CD4-positive, alpha-beta T cell treated with Interleukin-17A for 1 hour (primary cell): ENCODE results near the gene BCKDHB.

Experiments
- DNase-seq: peaks from one replicate; pipeline ENCODE4 v3.0.0-alpha.2; 2020

Gene BCKDHB

DNA sequence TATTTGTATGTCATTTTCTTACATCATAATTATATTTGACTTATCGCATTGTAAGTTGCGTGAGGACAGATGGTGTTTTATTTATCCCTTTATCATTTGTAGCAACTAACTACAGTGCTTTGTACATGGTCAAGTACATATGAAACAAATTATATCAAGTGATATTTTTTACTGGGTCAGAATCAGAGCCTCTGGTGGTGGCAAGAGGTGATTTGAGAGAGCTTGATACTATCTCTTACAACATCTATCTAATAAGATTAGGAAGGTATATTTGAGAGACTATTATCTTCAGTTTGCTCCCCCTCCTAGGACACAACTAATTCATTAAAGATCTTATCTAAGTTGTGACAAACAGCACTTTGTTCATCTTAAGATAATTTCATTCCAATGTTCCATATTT is 47.7 kb downstream of the BCKDHB start:
- DNase-seq: no peak

DNA sequence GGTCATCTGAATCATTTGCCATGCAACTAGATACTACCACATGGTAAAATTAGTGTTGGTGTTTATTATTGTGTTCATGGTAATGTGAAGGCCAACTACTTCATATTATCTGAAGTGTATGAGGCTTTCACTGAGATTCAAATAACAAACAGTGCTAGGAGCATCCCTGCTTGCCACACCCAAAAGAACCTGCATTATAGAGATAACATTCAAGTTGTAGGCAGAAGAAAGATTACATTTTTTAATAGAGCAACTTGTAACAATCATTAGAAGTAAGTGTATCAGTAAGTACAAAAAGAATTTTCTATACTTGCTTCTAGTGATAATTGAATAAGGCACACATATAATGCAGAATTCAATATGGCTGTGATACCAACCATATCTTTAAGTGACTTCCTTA is 49.8 kb downstream of the BCKDHB start:
- no peak for DNase-seq

DNA sequence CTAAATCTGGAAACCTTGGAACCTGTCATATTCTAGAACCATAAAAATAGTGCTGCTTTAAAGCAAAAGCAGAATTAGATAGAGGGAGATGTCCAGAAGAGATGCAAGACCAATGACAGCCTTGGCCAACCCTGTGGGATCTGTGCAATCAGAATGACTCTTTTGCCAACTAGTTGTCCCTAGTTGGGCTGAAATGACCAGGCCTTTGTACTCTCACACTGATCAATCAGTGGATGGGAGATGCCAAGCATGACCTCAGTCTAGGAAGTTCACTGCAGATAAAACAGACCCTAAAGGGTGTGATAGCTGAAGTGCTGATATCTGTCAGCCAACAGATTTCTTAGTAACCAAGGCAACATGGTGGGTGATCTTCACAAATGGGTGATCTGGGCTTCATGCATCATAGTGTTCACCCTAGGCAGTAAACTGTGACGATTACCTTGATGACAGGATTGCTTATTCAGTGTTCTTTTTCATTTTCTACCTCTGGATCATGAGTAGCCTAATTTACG is 52.1 kb downstream of the BCKDHB start:
- DNase-seq: no peak

DNA sequence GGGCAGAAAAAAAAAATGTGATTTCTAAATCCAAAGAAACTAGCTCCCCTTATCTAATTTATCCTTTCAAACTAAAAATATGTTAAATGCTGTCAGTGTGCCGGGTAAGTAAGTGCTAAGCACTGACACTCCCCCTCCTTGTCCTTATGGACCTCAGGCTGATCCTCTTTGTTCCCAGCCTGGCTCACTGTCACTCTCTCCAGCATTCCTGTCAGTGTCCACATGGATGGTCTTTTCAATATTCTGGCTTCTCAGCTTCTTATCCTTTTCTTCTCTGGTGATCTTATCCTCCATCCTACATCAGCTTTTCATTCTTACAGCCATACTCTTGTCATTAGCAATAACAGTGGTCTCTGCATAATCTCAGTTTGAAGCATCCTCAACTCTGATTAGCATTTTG is 55.0 kb downstream of the BCKDHB start:
- DNase-seq: no peak

DNA sequence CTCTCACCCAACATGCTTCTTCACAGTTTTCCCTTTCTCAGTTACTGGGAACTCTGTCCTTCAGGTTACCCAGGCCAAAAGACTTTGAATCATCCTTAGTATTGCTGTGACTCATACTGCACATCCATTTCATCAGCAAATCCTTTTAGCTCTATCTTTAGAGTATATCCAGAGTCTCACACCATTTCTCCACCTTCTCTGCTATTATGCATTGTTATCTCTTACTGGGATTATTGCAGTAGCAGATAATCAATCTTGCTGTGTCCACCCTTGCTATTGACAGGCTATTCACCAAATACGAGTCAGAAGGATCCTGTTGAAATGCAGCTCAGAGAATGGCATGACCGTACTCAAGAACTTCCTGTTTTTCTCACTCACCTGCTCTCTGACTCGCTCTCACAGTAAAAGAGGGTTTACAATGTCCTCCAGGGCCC is 57.3 kb downstream of the BCKDHB start:
- DNase-seq: peak; percentile 20

DNA sequence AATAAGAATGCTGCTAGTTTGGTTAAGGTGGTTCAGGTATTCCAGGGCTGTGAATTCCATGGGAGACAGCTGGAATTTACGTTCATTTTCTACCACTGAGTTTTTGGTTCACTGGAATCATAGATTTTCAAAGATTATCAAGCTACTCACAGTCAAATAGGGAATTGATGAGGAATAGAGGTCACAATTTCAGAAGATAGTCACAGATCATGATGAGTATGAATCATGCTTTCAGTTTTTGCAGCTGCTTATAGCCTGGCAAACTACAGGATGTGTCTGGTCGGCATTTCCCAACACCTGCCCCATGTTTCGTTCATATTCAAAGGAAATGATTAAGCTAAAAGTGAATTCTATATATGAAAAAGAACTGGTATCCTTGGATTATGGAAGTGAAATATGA is 58.7 kb downstream of the BCKDHB start:
- no peak for DNase-seq

DNA sequence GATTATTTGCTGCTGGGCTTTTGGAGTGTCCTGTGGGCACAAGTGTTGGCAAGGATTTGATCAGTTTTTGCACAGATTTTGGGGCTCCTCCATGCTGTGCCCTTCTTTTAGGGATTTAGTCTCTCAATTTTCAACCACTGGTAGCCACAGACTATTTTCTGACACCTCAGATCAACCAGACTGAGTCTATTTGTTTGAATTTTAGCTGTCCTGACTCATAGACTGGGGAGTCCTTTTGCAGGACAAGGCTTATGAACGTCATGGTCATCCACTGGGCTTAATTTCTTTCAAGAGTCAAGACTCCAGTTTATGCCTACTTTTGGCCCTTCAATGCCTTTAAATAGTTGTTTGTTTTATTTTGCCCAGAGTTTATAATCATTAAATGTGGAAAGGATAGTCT is 59.3 kb downstream of the BCKDHB start:
- no peak for DNase-seq

DNA sequence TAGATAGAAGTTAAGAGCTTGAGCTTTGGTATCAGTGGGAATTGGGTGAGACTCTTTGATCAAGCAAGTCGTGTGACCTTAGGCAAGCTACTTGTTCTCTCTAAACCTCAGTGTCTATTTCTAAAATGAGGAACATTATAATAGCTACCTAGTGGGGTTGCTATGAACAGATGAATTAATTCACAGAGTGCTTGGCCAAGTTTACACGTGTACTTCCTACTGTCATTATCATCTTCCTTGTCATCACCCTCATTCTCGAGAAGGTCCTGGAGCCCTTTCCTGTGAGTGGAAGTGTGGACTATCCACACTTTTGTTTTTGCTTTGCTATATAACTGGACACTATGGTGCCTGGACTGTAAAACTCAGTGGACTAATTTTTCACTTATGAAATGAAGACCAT is 64.0 kb downstream of the BCKDHB start:
- no peak for DNase-seq

DNA sequence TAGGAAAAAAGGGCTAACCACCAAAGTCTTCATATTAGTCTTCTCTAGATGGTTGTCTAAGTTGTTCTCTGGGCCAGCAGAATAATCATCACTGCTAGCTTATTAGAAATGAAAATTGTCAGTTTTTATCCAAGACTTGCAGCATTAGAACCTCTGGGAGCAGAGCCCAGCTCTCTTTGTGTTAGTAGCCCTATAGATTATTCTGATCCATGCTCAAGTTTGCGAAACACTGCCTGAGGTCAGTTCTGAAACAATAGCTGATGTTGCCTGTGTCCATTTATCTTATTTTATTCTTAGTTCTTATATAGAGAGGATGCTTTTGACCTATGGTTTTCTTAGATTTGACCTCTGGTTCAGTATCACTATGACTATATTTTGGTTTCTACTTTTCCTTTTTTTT is 66.9 kb downstream of the BCKDHB start:
- DNase-seq: no peak

DNA sequence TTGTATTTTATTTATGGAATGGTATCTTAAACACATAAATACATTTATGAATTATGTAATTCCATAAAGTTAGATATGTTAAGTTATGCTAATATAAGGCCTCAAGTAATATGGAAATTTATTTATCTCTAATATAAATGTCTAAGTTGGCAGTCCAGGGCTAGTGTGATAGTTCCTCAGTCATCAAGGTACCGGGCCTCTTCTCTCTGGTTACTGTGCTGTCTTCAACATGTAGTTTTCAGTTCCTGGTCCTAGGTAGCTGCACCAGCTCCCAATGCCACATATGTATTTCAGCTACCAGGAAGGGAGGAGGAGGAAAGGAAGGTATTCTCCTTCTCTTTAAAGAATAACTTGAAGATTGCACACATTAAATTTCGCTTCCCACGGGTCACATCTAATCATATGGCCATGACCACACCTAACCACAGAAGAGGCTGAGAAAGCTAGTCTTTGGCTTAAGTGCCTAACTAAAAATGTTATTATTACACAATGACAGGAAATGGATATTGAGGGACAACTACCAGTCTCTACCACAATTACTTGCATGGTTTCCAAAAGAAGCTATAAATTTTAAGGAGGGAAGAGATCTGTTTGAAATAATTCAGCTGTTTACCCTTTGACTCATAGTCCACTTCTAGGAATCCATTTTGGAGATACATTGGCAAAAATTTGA is 68.6 kb downstream of the BCKDHB start:
- no peak for DNase-seq

DNA sequence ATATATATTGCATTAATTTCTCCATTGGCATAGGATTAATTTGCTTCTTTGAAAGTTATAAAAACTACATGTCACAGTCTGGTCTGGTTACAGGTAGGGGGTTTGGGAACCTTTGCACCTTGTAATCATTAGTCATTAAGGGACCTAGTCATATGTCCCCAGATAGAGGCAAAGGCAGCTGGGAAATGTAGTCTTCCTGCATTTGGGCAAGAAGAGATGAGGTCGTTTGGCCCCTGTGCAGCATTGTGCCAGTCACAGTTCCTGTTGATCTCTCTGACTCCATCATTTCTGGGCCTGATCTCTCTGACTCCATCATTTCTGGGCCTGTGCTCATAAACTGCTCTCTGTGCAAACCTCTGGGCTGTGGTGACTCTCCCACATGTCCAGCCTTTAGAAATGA is 73.2 kb downstream of the BCKDHB start:
- no peak for DNase-seq

DNA sequence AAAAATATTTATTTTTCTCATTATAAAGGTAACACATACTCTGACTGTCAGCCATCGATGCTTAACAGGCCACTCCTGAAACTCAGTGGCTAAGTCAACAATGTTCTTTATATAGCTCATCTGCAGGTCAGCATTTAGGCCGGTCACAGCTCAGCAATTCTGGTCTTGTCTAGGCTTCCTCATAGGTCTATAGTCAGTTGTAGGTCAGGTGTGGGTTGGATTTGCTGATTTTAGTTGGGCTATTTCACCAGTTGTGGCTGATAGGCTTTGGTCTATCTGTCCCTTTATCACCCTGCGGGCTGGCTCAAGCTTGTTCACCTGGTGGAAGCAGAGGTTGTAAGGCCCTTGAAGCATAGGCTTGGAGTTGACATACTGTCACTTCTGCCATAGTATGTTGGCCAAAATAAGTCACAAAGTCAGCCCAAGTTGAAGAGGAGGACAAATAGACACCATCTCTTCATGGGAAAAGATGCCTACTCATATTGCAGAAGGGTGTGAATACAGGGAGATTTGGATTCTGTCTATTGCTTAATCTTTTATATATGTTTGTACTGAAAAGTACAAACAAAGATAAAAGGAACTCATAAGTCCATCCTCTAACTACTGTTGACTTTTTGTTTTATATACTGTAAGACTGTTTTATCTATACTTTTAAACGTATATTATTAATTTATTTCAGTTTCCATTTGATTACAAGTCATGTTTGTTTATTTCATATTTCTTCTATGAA is 75.0 kb downstream of the BCKDHB start:
- no peak for DNase-seq

DNA sequence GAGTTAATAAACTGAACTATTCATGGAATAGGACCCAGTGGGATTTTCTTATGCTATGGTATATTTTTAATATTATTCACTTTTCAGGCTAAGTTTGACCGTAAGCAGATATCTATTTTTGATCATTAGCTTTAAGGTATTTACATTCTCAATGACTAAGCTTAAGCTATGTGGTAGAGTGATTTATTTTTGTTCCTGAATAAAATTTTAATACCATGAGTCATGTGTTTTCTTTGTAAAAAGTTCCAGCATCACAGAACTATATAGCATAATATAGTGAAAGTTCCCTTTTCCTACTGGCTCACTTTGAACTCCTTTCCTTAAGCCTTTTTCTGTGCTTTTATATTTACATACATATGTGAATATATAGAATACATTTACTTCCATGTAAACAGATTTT is 75.8 kb downstream of the BCKDHB start:
- no peak for DNase-seq

DNA sequence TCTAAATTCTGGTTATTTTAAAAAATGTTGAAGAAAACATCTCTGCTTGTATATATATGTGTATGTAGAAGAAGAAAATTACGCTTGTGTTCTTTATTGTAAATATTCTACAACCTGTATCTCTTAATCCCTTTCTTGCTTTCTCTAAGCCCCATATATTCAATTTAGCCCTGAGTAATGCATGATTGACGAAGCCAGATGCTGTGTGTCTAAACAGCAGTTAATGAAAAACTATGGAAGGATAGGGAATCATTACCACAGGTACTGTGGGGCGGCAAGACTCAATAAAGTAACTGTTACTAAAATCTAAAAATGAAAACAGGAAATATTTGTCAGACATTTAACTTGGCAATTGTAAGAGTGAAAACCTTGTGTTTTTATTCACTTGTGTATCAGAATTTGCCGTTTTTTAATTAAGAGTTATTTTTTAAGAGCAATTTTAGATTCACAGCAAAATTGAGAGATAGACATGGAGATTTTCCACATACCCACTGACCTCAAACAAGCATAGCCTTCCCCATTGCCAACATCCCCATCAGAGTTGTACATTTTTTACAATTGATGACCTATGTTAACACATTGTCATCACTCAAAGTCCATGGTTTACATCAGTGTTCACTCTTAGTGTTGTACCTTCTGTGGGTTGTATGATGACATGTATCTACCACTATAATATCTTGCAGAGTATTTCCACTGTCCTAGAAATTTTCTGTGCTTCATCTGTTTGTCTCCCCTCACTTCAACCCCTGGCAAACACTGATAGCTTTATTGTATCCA is 76.7 kb downstream of the BCKDHB start:
- DNase-seq: no peak

DNA sequence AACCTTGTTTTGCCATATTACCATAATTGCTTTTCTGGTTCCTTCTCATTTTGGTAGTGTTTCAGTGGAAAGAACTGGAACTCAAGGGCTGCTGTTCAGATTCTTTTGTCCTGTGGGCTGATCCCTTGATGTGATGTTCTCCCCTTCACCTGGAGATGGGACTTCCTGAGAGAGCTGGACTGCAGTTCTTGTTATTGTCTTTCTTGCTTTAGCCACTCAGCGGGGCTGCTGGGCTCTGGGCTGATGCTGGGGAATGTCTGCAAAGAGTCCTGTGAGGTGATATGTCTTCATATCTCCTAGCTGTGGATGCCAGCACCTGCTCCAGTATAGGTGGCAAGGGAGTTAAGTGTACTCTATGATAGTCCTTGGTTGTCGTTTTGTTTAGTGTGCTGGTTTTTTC is 79.0 kb downstream of the BCKDHB start:
- no peak for DNase-seq

DNA sequence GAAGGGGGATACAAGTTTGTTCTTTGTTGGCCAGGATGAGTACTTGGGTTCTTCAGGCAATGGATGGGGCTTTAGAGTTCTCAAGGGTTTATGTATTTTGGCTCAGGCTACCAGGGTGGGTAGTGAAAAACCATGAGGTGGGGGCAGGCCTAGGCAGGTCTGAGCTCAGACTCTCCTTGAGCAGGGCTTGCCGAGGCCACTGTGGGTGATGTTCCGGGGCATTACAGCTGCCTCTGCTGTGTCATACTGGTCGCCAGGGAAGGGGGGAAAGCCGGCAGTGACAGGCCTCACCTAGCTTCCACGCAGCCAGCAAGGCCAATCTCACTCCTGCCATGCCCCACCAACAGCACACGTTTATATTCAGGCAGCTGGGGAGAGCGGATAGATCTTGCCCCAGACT is 79.6 kb downstream of the BCKDHB start:
- DNase-seq: no peak

DNA sequence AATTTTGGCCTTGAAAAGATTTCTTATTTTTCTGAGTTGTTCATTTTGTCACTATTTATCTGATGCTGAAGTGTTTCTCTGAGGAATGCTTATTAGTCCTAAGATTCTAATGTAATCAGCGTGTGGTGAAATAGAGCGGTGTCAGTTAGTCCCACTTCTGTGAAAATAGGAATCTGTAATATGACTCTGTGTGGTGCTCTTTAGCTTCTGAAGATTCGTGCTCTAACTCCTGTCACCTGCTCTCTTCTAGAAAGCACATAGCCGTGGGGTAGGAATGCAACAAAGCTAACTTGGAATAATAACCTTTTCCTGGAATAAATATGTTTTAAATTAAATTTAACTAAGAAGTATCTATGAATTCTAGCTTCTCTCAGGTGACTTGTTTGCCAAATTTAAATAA is 90.4 kb downstream of the BCKDHB start:
- no peak for DNase-seq

DNA sequence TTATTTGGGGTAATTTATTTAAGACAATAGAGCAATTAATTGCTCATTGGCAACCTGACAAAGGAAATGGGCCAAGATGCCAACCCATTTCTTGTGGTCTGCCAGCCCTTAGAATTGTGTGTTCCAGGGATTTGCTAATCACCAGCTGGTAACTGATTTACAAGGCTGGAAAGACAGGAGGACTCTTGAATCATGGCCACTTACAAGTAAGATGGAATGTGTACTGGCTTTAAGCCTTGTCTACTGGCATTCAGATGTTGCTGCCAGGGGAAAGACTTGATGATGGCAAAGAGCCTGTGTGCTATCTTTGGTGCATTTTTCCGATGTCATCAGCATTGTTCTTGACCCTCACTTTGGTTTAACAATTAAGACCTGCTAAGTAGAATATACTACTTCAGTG is 91.0 kb downstream of the BCKDHB start:
- no peak for DNase-seq

DNA sequence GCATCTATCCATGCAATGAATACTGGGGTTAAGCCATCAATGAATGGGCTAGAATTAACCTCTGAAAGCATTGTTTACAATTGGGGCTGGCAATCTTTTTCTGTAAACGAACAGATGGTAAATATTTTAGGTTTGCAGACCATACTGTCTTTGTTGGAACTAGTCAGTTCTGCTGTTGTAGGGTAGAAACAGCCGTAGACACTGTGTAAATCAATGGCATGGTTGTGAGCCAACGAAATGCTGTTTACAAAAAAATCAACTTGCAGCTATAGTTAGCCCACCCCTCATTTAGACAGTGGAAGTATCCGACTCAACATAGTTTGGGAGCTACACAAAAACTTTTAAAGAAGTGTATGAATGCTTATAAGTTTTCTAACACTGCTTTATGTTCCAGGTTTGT is 91.5 kb downstream of the BCKDHB start:
- DNase-seq: no peak

DNA sequence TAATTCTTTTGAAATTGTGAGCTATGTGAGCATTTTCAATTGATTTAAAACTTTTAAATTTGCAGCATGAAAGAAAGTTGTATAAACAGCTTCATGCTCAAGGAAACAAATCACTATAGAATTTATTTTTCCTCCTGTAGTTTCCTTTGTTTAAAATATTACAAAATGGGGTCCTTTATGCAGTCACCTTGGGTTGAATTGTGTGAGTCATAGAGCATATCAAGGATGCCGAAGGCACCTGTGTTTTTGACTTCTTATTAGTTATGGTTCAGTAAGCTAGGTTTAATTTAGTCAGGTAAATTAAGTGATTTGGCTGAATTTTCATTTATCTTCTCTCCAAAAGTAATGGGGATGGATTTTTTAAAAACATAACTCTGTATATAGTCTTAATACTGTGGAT is 96.8 kb downstream of the BCKDHB start:
- no peak for DNase-seq

DNA sequence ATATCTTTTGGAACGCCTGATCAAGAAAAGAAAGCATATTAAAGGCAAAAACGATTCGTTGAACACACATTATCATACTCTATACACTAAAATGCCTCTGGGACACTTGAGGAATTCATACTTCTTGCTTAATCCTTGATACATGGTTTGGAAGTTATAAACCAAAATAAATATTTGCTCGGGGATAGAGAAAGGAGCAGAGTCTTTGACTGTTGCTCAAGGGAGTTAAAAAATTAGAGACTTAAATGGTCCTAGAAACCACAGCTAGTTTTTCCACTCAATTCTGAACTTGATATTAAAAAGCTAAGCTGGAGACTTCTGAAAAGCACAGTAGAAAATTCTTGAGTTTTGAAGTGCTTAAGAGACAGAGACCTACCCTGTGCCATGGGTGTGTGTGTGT is 98.9 kb downstream of the BCKDHB start:
- DNase-seq: no peak

DNA sequence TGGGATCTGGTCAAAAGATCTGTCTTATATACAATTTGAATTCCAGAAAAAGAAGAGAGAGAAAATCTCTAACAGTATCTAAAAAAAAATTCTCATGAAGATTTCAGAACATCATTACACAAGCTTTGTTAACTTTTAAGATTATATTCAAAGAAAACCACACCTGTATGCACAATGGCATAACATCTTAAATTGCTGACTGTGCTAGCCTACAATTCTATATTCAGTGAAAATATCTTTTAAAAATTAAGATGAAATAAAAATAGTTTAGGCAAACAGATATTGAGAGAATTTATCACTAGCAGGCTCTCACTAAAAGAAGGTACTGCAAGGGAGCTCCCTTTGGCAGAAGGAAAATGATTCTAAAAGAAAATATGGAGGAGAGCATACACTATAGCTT is 100.3 kb downstream of the BCKDHB start:
- no peak for DNase-seq

DNA sequence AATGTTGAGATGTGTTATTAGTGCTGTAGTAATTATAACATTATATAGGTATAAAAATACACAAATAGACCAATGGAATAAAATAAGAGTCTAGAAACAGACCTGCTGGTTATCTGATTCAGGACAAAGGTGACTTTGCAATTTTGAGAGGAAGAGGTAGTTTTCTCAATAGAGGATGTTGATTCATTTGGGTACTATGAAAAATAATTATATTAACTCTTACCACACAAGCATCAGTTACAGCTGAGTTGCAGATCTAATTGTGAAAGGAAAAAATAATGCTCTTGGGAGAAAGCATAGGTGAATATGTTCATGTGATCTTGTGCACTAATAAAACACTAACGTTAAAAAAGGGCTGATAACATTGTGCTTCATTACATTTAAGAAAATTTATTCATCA is 103.0 kb downstream of the BCKDHB start:
- DNase-seq: no peak

DNA sequence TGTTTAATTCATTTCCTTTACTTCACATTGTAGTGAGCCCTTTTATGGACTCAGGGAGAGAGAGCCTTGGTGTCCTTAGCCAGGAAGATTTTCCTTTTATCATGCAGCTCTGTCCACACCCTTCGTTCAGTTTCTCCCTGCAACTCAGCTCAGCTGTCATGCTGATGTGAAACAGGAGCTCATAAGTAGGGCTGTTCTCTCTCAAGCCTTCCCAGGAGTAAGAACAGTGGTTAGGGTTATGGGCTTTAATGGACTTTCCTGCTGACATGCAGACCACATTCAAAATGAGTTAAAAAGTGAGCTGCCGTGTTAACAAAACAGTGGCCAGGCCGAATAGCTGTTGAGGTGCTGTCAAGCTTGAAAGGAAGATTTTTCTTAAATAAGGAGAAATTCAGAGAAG is 104.1 kb downstream of the BCKDHB start:
- no peak for DNase-seq
